HepG2 (cell line): ENCODE measurements around the gene WWTR1. TPM values are rescaled to one million over a fixed set of nuclear protein-coding genes. Genes with fewer than 3 reads are reported as not detected.

Source experiments
- ATF3 ChIP-seq: sonication (generic); formaldehyde crosslinking; IDR thresholded peaks from 2 replicates; pipeline ENCODE4 v1.4.0; 2020; ENCODE audit warnings: missing genetic modification reagents
- HDAC6 ChIP-seq: fragments of 200-600 bp; sonication (generic); IDR thresholded peaks from 2 replicates; pipeline ENCODE4 v1.7.0; 2017; ENCODE audit warnings: mild to moderate bottlenecking, antibody characterized with exemption, low read length, low read depth
- HMGXB4 ChIP-seq, 2 experiments: sonication (generic) in 1 of 2; formaldehyde crosslinking in 1 of 2; IDR thresholded peaks; 2 replicates each; pipeline versions ENCODE4 v1.4.0 to v1.6.1; 2018 to 2020; ENCODE audit warnings: missing genetic modification reagents in 2 of 2, borderline replicate concordance in 1 of 2, low read depth in 1 of 2, mild to moderate bottlenecking in 1 of 2, missing biosample characterization in 1 of 2
- ISL2 ChIP-seq: sonication (generic); formaldehyde crosslinking; IDR thresholded peaks from 2 replicates; pipeline ENCODE4 v1.5.0; 2020; ENCODE audit warnings: missing genetic modification reagents
- MIXL1 ChIP-seq: IDR thresholded peaks from 2 replicates; pipeline ENCODE4 v1.6.1; 2016
- MTA3 ChIP-seq: sonication (generic); formaldehyde crosslinking; IDR thresholded peaks from 2 replicates; pipeline ENCODE4 v1.4.0; 2020; ENCODE audit warnings: missing genetic modification reagents
- MTERF4 ChIP-seq: sonication (generic); formaldehyde crosslinking; IDR thresholded peaks from 2 replicates; pipeline ENCODE4 v1.8.0; 2023; ENCODE audit warnings: mild to moderate bottlenecking, missing genetic modification reagents
- PBX3 ChIP-seq: sonication (generic); formaldehyde crosslinking; IDR thresholded peaks from 2 replicates; pipeline ENCODE4 v1.8.1; 2023; ENCODE audit warnings: missing genetic modification reagents, inconsistent platforms, borderline replicate concordance
- RAD51 ChIP-seq: fragments of 450-650 bp; IDR thresholded peaks from 2 replicates; pipeline ENCODE4 v1.6.1; 2016; ENCODE audit warnings: borderline replicate concordance
- SIX4 ChIP-seq: sonication (generic); formaldehyde crosslinking; IDR thresholded peaks from 2 replicates; pipeline ENCODE4 v1.4.0; 2020; ENCODE audit warnings: missing genetic modification reagents
- SYNCRIP ChIP-seq: fragments of 200-400 bp; formaldehyde crosslinking; IDR thresholded peaks from 2 replicates; pipeline ENCODE4 v1.6.1; 2018; ENCODE audit warnings: mild to moderate bottlenecking, low read depth, low read length; ENCODE audit not compliant: insufficient read depth
- TOPORS ChIP-seq: sonication (generic); formaldehyde crosslinking; IDR thresholded peaks from 2 replicates; pipeline ENCODE4 v1.8.0; 2023; ENCODE audit warnings: mild to moderate bottlenecking, missing genetic modification reagents
- ZBTB4 ChIP-seq: sonication (generic); formaldehyde crosslinking; IDR thresholded peaks from 2 replicates; pipeline ENCODE4 v1.4.0; 2020; ENCODE audit warnings: missing genetic modification reagents, mild to moderate bottlenecking, borderline replicate concordance
- ZNF430 ChIP-seq: sonication (generic); formaldehyde crosslinking; IDR thresholded peaks from 2 replicates; pipeline ENCODE4 v1.9.0; 2021; ENCODE audit warnings: mild to moderate bottlenecking, missing genetic modification reagents
- ZNF609 ChIP-seq: sonication (generic); formaldehyde crosslinking; IDR thresholded peaks from 2 replicates; pipeline ENCODE4 v1.4.0; 2020; ENCODE audit warnings: mild to moderate bottlenecking, missing genetic modification reagents, borderline replicate concordance
- polyA plus RNA-seq, 8 experiments: library from polyadenylated mRNA; depleted of rRNA in 3 of 8; stranded (reverse) in 7 of 8; unstranded in 1 of 8; fragments of >200 nt; fragmentation: Illumina TruSeq in 4 of 8; extraction: Trizol in 4 of 8; gene quantifications; 2 replicates each; pipeline versions ENCODE4 v1.2.1 to v1.2.3, GENCODE V29; 2011 to 2016; ENCODE audit warnings: low read depth in 4 of 8, missing spikeins in 1 of 8, mixed read lengths in 1 of 8; ENCODE audit not compliant: insufficient read depth in 1 of 8
- total RNA-seq, 5 experiments: library from RNA; depleted of rRNA; stranded (reverse); fragments of >200 nt; fragmentation: Illumina TruSeq; extraction: Trizol; gene quantifications; 2 replicates each; pipeline ENCODE4 v1.2.3, GENCODE V29; 2016; ENCODE audit warnings: low read depth in 1 of 5

The WWTR1 gene
- total and polyA plus RNA-seq, 2 of the 13 experiments (the other 11 are each of a cell fraction or from before 2014, with no cell fraction given) = 19.7 to 139 TPM

- no peak for TF ChIP-seq PBX3 (CRISPR knock-in tag)
- TF ChIP-seq RAD51 = no peak
- TF ChIP-seq ISL2 (CRISPR knock-in tag) = peak; percentile 43; the same call in 1 of the 2 replicates
- no peak for TF ChIP-seq SYNCRIP
- no peak for TF ChIP-seq MTA3
- no peak for TF ChIP-seq SIX4 (CRISPR knock-in tag)
- no peak for TF ChIP-seq HDAC6
- no peak for TF ChIP-seq ZBTB4 (CRISPR knock-in tag)
- peak in 1 of 2 experiments; percentile 78; a peak in 2 of 4 replicates for TF ChIP-seq HMGXB4 (CRISPR knock-in tag; IDR thresholded peaks at IDR 0.05; ENCODE audit: borderline replicate concordance in 1 of 2, low read depth in 1 of 2)
- TF ChIP-seq ZNF609 = peak; percentile 66; the same call in 1 of the 2 replicates
- TF ChIP-seq ATF3 (CRISPR knock-in tag) = no peak
- TF ChIP-seq MIXL1 = peak; percentile 70; the same call in 1 of the 2 replicates
- TF ChIP-seq ZNF430 = peak; percentile 74
- no peak for TF ChIP-seq TOPORS (CRISPR knock-in tag)
- TF ChIP-seq MTERF4 (CRISPR knock-in tag) = 0 out of 2 replicates have a peak, but pooled peaks have one; percentile 78
Observed at GRCh38 chr3:149493315-149494021, 164.4 kb downstream of the WWTR1 start (continued).
